CD4-positive, alpha-beta T cell (primary cell): ENCODE data around the gene ZDBF2. TPM values are rescaled to one million over a fixed set of nuclear protein-coding genes. Genes with fewer than 3 reads are reported as not detected.

Experiments used
- ATAC-seq: fragments of 200-7000 bp; cut with Tn5 transposase; one replicate; pipeline ENCODE4 v1.10.0; 2022; ENCODE audit warnings: mild to moderate bottlenecking; ENCODE audit not compliant: poor library complexity
- CTCF ChIA-PET: fragments of 350-600 bp; sonication (Branson Sonifier 250); formaldehyde crosslinking; loops from one replicate; lab custom pipeline; 2021; ENCODE audit warnings: antibody characterized with exemption, inconsistent platforms; lab: Charles Lee
- POLR2A ChIA-PET: fragments of 350-600 bp; sonication (Branson Sonifier 250); formaldehyde crosslinking; loops from one replicate; lab custom pipeline; 2021; ENCODE audit warnings: antibody characterized with exemption, inconsistent platforms; lab: Charles Lee
- DNase-seq, 14 experiments: peaks; one replicate each; pipeline ENCODE4 v3.0.0-alpha.2; 2013 to 2020; ENCODE audit warnings: mixed read lengths in 2 of 14
- H3K27ac ChIP-seq, 2 donors: one replicate each; pipeline versions ENCODE4 v1.5.1 to v1.7.0; 2013; ENCODE audit warnings: low read length in 2 of 2, low read depth in 1 of 2, mild to moderate bottlenecking in 1 of 2
- H3K27me3 ChIP-seq, 2 experiments: 1 replicate in 1 of 2; 2 replicates in 1 of 2; pipeline versions ENCODE4 v1.6.1 to v1.7.0; 2013; ENCODE audit warnings: low read length in 2 of 2, control low read depth in 1 of 2, mild to moderate bottlenecking in 1 of 2, moderate library complexity in 1 of 2; ENCODE audit not compliant: insufficient read depth in 2 of 2, control insufficient read depth in 1 of 2
- H3K36me3 ChIP-seq: one replicate; pipeline ENCODE4 v1.6.1; 2013; ENCODE audit warnings: low read length, control low read depth; ENCODE audit not compliant: insufficient read depth
- H3K4me1 ChIP-seq: one replicate; pipeline ENCODE4 v1.6.1; 2013; ENCODE audit warnings: low read length, control low read depth; ENCODE audit not compliant: insufficient read depth
- H3K4me3 ChIP-seq: one replicate; pipeline ENCODE4 v1.5.1; 2013; ENCODE audit warnings: mild to moderate bottlenecking, low read length, moderate library complexity
- H3K9me3 ChIP-seq, 2 experiments: 1 replicate in 1 of 2; 2 replicates in 1 of 2; pipeline versions ENCODE4 v1.6.1 to v1.7.0; 2013; ENCODE audit warnings: low read length in 2 of 2, mild to moderate bottlenecking in 2 of 2, control low read depth in 1 of 2, moderate library complexity in 1 of 2; ENCODE audit not compliant: control insufficient read depth in 1 of 2, insufficient read depth in 1 of 2
- H3K27ac Mint-ChIP-seq: one replicate; pipeline ENCODE4 v1.8.0; 2020; ENCODE audit warnings: mixed read lengths
- H3K27me3 Mint-ChIP-seq: one replicate; pipeline ENCODE4 v1.8.0; 2021; ENCODE audit warnings: mixed read lengths
- H3K36me3 Mint-ChIP-seq: one replicate; pipeline ENCODE4 v1.8.0; 2021; ENCODE audit warnings: low read depth, mixed read lengths
- H3K4me1 Mint-ChIP-seq: one replicate; pipeline ENCODE4 v1.8.0; 2021; ENCODE audit warnings: low read depth, mixed read lengths
- H3K4me3 Mint-ChIP-seq: one replicate; pipeline ENCODE4 v1.8.0; 2020; ENCODE audit warnings: mild to moderate bottlenecking, mixed read lengths
- H3K9me3 Mint-ChIP-seq: one replicate; pipeline ENCODE4 v1.8.0; 2020; ENCODE audit warnings: mixed read lengths
- CTCF ChIP-seq: fragments of 200-600 bp; IDR thresholded peaks from one replicate; pipeline ENCODE4 v1.8.0; 2022; ENCODE audit warnings: antibody characterized with exemption, mild to moderate bottlenecking
- intact Hi-C, 2 experiments: fragments of 100-400 bp; cut with DNase I in 1 of 2; cut with micrococcal nuclease in 1 of 2; formaldehyde crosslinking; loops; one replicate each; pipeline versions ENCODE4 v1.15.1 to v1.9.0; 2023 to 2025; cut with DNase I, micrococcal nuclease
- total RNA-seq, 174 experiments: library from RNA in 2 of 174; stranded (reverse) in 2 of 174; gene quantifications; one replicate each; pipeline ENCODE4 v1.2.3 and lab custom pipeline; 2021 to 2026

The ZDBF2 gene
- total RNA-seq, 2 experiments from 2014 or later: 28.7 to 29.7 TPM

- peaks cover 4 to 9% of the 10 kb centered on the region in 2 experiments for H3K9me3 ChIP-seq
- Mint-ChIP-seq H3K4me1 (no peaks in the 10 kb centered on the region), H3K27me3 (no peaks in the 10 kb centered on the region), H3K27ac (no peak overlapping the region), H3K36me3 (no peaks in the 10 kb centered on the region), H3K9me3 (peaks cover 7% of the 10 kb centered on the region), H3K4me3 (no peak overlapping the region)
- TF ChIP-seq CTCF: no peak
- ChIA-PET CTCF (no interaction called here), POLR2A (no interaction called here)
- H3K36me3 ChIP-seq: no peaks in the 10 kb centered on the region
- intact Hi-C loops: no loop called here
- no peak overlapping the region for H3K4me3 ChIP-seq
- ATAC-seq (no peak), DNase-seq (no peak)
- H3K27me3 ChIP-seq: no peaks in the 10 kb centered on the region
- H3K27ac ChIP-seq: no peak overlapping the region
- no peaks in the 10 kb centered on the region for H3K4me1 ChIP-seq
These were observed 49.0 kb downstream of the ZDBF2 start for GRCh38 chr2:206323486-206323885.

DNA sequence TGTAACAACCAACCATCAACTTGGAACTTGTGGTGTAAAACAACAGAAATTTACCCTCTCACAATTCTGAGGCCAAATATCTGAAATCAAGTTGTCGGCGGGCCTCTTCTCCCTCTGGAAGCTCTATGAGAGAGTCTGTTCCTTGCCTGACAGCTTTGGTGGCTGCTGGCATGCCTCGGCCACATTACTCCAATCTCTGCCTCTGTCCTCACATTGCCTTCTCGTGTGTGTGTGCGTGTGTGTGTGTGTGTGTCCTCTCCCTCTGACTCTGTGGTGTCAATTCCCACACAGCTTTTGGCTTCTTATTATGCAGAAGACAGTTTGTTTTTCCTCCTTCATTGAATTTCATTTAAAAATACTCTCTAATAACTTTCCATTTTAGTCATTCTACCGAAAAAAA lies 50.4 kb downstream of the ZDBF2 start:
- H3K9me3 Mint-ChIP-seq: peaks cover 3% of the 10 kb centered on the region
- H3K9me3 ChIP-seq: no peaks in the 10 kb centered on the region
- H3K27me3 ChIP-seq: no peaks in the 10 kb centered on the region
- no peaks in the 10 kb centered on the region for H3K4me1 Mint-ChIP-seq
- DNase-seq: no peak
- no peak for ATAC-seq
- no peaks in the 10 kb centered on the region for H3K4me1 ChIP-seq
- H3K4me3 ChIP-seq: no peak overlapping the region
- ChIA-PET CTCF (no interaction called here), POLR2A (no interaction called here)
- H3K4me3 Mint-ChIP-seq: no peak overlapping the region
- TF ChIP-seq CTCF: no peak
- no peaks in the 10 kb centered on the region for H3K36me3 ChIP-seq
- no peak overlapping the region for H3K27ac ChIP-seq
- no peaks in the 10 kb centered on the region for H3K36me3 Mint-ChIP-seq
- H3K27ac Mint-ChIP-seq: no peak overlapping the region
- intact Hi-C loops: no loop called here
- peaks cover 7% of the 10 kb centered on the region for H3K27me3 Mint-ChIP-seq

- H3K4me3 Mint-ChIP-seq: no peak overlapping the region
- H3K27ac Mint-ChIP-seq: no peak overlapping the region
- no peaks in the 10 kb centered on the region for H3K9me3 Mint-ChIP-seq
- H3K27me3 ChIP-seq: no peaks in the 10 kb centered on the region
- no peak overlapping the region for H3K4me3 ChIP-seq
- peaks cover 12% of the 10 kb centered on the region for H3K27me3 Mint-ChIP-seq
- ATAC-seq (no peak), DNase-seq (no peak)
- no peaks in the 10 kb centered on the region for H3K4me1 ChIP-seq
- no peaks in the 10 kb centered on the region for H3K4me1 Mint-ChIP-seq
- POLR2A ChIA-PET: no interaction called here
- H3K36me3 ChIP-seq: no peaks in the 10 kb centered on the region
- no peak overlapping the region for H3K27ac ChIP-seq
- CTCF ChIA-PET: no interaction called here
- H3K9me3 ChIP-seq: no peaks in the 10 kb centered on the region
- TF ChIP-seq CTCF: no peak
- intact Hi-C loops: no loop called here
- no peaks in the 10 kb centered on the region for H3K36me3 Mint-ChIP-seq
These were observed 54.5 kb downstream of the ZDBF2 start for GRCh38 chr2:206328974-206329373.
